Activated CD8-positive, alpha-beta T cell treated with anti-CD3 and anti-CD28 coated beads for 36 hours (primary cell): Measurements from ENCODE around the gene OTULIN. TPM values are rescaled to one million over a fixed set of nuclear protein-coding genes. Genes with fewer than 3 reads are reported as not detected.

Experiments
- ATAC-seq: fragments of 200-7000 bp; cut with Tn5 transposase; one replicate; pipeline ENCODE4 v1.10.0; 2021; ENCODE audit warnings: mild to moderate bottlenecking, moderate library complexity
- CTCF ChIA-PET: fragments of 350-600 bp; sonication (Branson Sonifier 250); formaldehyde crosslinking; loops from one replicate; lab custom pipeline; 2021; ENCODE audit warnings: antibody characterized with exemption; lab: Charles Lee
- POLR2A ChIA-PET: fragments of 350-600 bp; sonication (Branson Sonifier 250); formaldehyde crosslinking; loops from one replicate; lab custom pipeline; 2021; ENCODE audit warnings: antibody characterized with exemption; lab: Charles Lee
- DNase-seq: peaks from one replicate; pipeline ENCODE4 v3.0.0-alpha.2; 2020
- H3K27ac Mint-ChIP-seq: one replicate; pipeline ENCODE4 v1.8.0; 2021; ENCODE audit warnings: mild to moderate bottlenecking, mixed read lengths
- H3K27me3 Mint-ChIP-seq: one replicate; pipeline ENCODE4 v1.8.0; 2021; ENCODE audit warnings: mixed read lengths
- H3K36me3 Mint-ChIP-seq: one replicate; pipeline ENCODE4 v1.8.0; 2021; ENCODE audit warnings: low read depth, mixed read lengths
- H3K4me1 Mint-ChIP-seq: one replicate; pipeline ENCODE4 v1.8.0; 2021; ENCODE audit warnings: low read depth, mixed read lengths
- H3K4me3 Mint-ChIP-seq: one replicate; pipeline ENCODE4 v1.8.0; 2021; ENCODE audit warnings: mild to moderate bottlenecking, moderate library complexity, mixed read lengths
- H3K9me3 Mint-ChIP-seq: one replicate; pipeline ENCODE4 v1.8.0; 2021; ENCODE audit warnings: mixed read lengths
- CTCF ChIP-seq: fragments of 200-600 bp; IDR thresholded peaks from one replicate; pipeline ENCODE4 v1.8.0; 2022; ENCODE audit warnings: antibody characterized with exemption, mild to moderate bottlenecking
- intact Hi-C: fragments of 100-400 bp; cut with micrococcal nuclease; formaldehyde crosslinking; loops from one replicate; pipeline ENCODE4 v1.10.0; 2022
- total RNA-seq, 2 experiments: library from RNA; stranded (reverse); gene quantifications; one replicate each; pipeline ENCODE4 v1.2.3, GENCODE V29; 2021

Gene OTULIN
- total RNA-seq, 2 experiments from 2014 or later = 59.6 to 60.5 TPM

GRCh38 chr5:14683906-14684455 lies 19.5 kb downstream of the OTULIN start:
- Mint-ChIP-seq H3K27me3 (no peaks in the 10 kb centered on the region), H3K4me1 (peaks cover 24% of the 10 kb centered on the region), H3K4me3 (no peak overlapping the region), H3K27ac (peak overlapping the region; percentile 14), H3K9me3 (no peaks in the 10 kb centered on the region), H3K36me3 (peaks cover 67% of the 10 kb centered on the region)
- DNase-seq (no peak), ATAC-seq (no peak)
- TF ChIP-seq CTCF = no peak
- CTCF ChIA-PET = interaction anchor here (0.8 to 4.2 kb wide), 11 partner anchors 8 to 319 kb away, joined by 3 to 32 read pairs (median 8); no protein-coding TSS in a partner anchor
- intact Hi-C loops = no loop called here
- POLR2A ChIA-PET = interaction anchor here (0.6 to 1.8 kb wide), 5 partner anchors 9 to 22 kb away, joined by 3 to 4 read pairs (median 3); no protein-coding TSS in a partner anchor

GRCh38 chr5:14684757-14685156 lies 20.2 kb downstream of the OTULIN start:
- Mint-ChIP-seq H3K9me3 (no peaks in the 10 kb centered on the region), H3K27ac (peak overlapping the region; percentile 53), H3K4me1 (peaks cover 21% of the 10 kb centered on the region), H3K36me3 (peaks cover 72% of the 10 kb centered on the region), H3K4me3 (no peak overlapping the region), H3K27me3 (no peaks in the 10 kb centered on the region)
- ChIA-PET POLR2A (interaction anchor here (0.6 to 1.8 kb wide), 3 partner anchors 10 to 18 kb away, joined by 3 to 4 read pairs (median 3); no protein-coding TSS in a partner anchor), CTCF (interaction anchor here (0.8 to 4.2 kb wide), 16 partner anchors 9 to 333 kb away, joined by 3 to 32 read pairs (median 6); no protein-coding TSS in a partner anchor)
- DNase-seq (no peak), ATAC-seq (no peak)
- TF ChIP-seq CTCF = no peak
- intact Hi-C loops = no loop called here

GRCh38 chr5:14685757-14686156 lies 21.2 kb downstream of the OTULIN start:
- peaks cover 3% of the 10 kb centered on the region for H3K9me3 Mint-ChIP-seq
- H3K36me3 Mint-ChIP-seq = peaks cover 75% of the 10 kb centered on the region
- ATAC-seq = peak; percentile 90
- intact Hi-C loops = no loop called here
- H3K27ac Mint-ChIP-seq = peak overlapping the region; percentile 78
- peaks cover 18% of the 10 kb centered on the region for H3K4me1 Mint-ChIP-seq
- POLR2A ChIA-PET = no interaction called here
- no peaks in the 10 kb centered on the region for H3K27me3 Mint-ChIP-seq
- peak; percentile 87 for TF ChIP-seq CTCF
- peak overlapping the region; percentile 24 for H3K4me3 Mint-ChIP-seq
- peak; percentile 77 for DNase-seq
- CTCF ChIA-PET = interaction anchor here (0.7 to 4.2 kb wide), 21 partner anchors 9 to 334 kb away, joined by 3 to 32 read pairs (median 5); no protein-coding TSS in a partner anchor

- ChIA-PET CTCF (interaction anchor here (0.7 to 4.2 kb wide), 8 partner anchors 11 to 335 kb away, joined by 4 to 32 read pairs (median 9); no protein-coding TSS in a partner anchor), POLR2A (no interaction called here)
- ATAC-seq (no peak), DNase-seq (no peak)
- TF ChIP-seq CTCF = no peak
- H3K27me3 Mint-ChIP-seq = no peaks in the 10 kb centered on the region
- peaks cover 3% of the 10 kb centered on the region for H3K9me3 Mint-ChIP-seq
- H3K36me3 Mint-ChIP-seq = peaks cover 77% of the 10 kb centered on the region
- peak overlapping the region; percentile 42 for H3K27ac Mint-ChIP-seq
- intact Hi-C loops = no loop called here
- H3K4me1 Mint-ChIP-seq = peaks cover 18% of the 10 kb centered on the region
- H3K4me3 Mint-ChIP-seq = no peak overlapping the region
Measured at GRCh38 chr5:14686517-14686916, 22.0 kb downstream of the OTULIN start.

GRCh38 chr5:14687023-14687665 lies 22.6 kb downstream of the OTULIN start:
- Mint-ChIP-seq H3K36me3 (peaks cover 70% of the 10 kb centered on the region), H3K27me3 (no peaks in the 10 kb centered on the region), H3K9me3 (peaks cover 3% of the 10 kb centered on the region), H3K4me1 (peaks cover 20% of the 10 kb centered on the region), H3K27ac (no peak overlapping the region), H3K4me3 (no peak overlapping the region)
- intact Hi-C loops = no loop called here
- ChIA-PET POLR2A (interaction anchor here (1.1 kb wide), 1 partner anchor 22 kb away, joined by 6 read pairs; no protein-coding TSS in a partner anchor), CTCF (interaction anchor here (1.0 to 1.3 kb wide), 3 partner anchors 21 to 335 kb away, joined by 3 to 4 read pairs (median 4); no protein-coding TSS in a partner anchor)
- ATAC-seq (no peak), DNase-seq (no peak)
- no peak for TF ChIP-seq CTCF
